NCI-H2196 treated with DMSO at 0.1 percent for 48 hours (cell line): ENCODE data around the gene UBE2L6.

ENCODE experiments used
- DNase-seq: peaks from one replicate; lab custom pipeline; 2025; ENCODE audit not compliant: unreplicated experiment; lab: John Stamatoyannopoulos, UW

The UBE2L6 gene

DNA sequence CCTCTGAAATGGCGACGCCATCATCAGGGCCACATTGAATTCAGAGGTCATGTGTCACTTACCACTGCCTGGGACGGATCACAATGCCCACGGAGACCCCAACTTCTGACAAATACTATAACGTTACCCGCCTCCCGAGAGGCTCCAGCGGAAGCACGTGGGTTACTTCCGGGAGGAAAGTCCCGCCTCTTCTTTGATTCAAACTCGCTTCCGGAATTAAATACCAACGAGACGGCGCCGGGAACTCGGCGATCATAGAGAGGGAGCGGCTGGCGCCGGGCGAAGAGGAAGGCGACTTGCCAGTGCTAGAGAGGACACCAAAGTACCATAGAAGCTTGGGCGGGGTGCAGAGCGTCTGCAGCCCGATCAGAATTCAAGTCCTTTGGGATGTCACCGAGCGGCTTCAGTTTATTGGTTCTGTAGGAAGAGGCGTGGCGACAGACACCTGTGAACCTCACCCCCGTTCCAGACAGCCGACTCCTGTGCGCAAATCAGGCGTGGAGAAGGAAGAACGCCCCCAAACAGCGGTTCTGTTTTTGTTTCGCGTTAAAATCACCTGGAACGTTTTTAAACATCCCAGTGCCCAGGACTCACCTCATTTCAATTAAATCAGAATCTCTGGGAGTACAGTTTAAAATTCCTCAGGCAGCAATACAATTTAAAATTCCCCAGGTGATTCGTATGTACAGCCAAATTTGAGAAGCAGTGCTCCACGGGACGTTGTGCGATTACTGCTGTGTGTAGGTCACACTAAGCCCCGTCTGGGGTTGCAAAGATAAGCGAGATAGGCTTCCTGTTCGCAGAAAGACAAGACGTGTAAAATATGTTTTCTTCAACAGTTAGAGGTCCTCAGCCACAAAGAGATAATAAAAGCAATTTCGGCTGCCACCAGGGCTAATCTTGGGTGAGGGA, 36.6 kb downstream of the UBE2L6 start, which contains the start of gene TIMM10:
TSS of gene TIMM10 (minus strand) at position 159 of the 912 bp plus-strand sequence. CDS start 565 bp downstream, outside the sequence.
- peak; percentile 98 for DNase-seq

DNA sequence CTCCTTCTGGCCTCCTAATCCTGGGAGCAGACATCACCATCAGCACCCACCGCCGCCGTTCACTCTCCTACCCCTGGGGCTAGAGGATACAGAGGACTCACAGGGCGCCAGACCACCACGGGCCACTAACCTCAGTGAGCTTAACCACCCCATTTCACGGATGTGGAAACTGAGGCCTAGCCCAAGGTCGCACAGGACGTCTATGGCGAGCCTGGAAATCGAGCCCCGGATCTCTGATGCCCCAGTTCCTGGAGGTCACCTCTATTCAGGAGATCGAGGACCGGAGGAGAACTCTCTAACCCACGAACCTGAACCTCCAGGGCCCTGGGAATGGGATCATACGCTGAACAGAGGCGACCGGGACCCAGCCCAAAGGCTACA, 37.3 kb downstream of the UBE2L6 start:
- DNase-seq, result no peak

DNA sequence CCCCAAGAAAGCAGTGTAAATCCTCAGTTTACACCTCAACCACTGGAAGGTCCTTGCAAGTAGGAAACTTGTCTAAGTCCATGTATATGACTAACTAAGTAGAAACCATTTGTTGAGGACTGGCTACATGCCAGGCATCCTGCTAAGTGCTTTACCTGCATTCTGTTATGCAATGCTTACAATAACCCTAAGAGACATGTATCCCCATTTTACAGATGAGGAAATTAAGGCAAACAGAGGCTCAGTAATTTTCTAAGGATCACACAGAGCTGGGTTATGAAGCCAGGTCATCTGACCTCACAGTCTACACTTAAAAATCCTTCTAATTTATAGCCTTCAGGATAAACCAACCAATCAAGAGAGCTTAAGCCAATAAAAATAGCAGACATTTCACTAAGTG, 38.5 kb downstream of the UBE2L6 start:
- DNase-seq, result no peak

DNA sequence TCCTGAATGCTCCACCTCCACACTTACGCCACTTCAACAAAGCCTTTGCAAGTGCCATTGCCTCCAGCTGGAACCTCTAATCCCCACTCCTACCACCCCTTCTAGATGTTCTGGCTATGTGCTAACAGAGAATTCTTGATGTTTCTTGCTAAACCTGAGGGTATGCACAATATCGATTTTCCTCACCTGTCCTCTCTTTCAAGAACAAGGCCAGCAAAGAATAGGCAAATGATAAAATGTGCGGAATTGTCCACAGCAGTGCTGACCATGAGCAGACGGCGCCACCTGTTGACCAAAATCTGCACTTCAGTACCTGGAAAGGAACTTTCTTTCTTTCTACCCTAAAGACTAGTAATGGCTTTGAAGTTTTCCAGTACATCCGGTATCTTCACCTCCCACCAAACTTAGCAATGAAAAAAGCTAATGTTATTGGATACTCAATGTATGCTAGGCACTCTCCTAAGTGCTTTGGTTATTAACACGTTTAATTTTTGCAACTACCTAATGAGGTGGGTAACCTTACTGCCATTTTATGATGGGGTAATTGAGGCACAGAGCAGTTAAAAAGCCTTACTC, 40.3 kb downstream of the UBE2L6 start:
- peak; percentile 32 for DNase-seq

DNA sequence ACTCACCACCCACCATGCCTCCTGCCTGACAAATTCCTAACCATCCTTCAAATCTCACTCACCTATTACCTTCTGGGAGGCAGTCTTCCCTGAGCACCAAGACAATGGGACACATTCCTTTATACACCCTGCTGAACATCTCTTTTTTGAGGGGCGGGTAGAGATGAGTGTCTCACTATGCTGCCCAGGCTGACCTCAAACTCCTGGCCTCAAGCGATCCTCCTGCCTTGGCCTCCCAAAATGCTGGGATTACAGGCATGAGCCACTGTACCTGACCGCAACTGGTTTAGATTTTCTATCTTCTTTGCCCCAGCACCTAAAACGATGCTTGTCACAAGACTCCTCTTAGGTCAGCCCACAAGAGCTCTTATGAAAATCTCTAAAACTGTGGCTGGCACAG, 44.1 kb downstream of the UBE2L6 start:
- DNase-seq, result no peak

DNA sequence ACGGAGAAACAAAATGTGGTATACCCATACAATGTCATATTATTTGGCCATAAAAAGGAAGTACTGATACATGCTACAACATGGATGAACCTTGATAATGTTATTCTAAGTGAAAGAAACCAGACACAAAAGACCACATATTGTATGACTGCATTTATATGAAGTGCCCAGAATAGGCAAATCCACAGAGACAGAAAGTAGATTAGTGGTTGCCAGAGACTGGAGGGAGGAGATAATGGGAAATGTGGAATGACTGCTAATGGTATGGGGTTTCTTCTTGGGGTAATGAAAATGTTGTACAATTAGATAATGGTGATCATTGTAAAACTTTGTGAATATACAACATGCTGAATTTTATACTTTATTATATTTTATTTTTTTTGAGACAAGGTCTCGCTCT, 46.4 kb downstream of the UBE2L6 start:
- no peak for DNase-seq

DNA sequence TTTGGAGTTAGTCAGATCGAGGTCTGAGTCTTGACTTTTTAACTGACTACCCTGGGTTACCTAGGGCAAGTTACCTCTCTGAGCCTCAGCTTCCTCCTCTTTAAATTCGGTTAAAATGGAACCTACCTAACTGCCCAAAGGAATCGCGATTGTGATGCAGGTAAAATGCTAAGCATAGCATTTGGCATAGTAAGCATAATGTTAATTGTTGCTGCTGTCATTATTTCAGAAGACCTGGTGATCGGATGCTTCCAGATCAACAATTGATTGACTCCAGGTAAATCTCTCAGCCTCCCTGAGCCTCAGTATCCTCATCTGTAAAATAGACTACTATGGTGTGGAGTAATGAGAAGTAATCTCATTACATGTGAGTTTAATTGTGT, 51.4 kb downstream of the UBE2L6 start:
- no peak for DNase-seq

DNA sequence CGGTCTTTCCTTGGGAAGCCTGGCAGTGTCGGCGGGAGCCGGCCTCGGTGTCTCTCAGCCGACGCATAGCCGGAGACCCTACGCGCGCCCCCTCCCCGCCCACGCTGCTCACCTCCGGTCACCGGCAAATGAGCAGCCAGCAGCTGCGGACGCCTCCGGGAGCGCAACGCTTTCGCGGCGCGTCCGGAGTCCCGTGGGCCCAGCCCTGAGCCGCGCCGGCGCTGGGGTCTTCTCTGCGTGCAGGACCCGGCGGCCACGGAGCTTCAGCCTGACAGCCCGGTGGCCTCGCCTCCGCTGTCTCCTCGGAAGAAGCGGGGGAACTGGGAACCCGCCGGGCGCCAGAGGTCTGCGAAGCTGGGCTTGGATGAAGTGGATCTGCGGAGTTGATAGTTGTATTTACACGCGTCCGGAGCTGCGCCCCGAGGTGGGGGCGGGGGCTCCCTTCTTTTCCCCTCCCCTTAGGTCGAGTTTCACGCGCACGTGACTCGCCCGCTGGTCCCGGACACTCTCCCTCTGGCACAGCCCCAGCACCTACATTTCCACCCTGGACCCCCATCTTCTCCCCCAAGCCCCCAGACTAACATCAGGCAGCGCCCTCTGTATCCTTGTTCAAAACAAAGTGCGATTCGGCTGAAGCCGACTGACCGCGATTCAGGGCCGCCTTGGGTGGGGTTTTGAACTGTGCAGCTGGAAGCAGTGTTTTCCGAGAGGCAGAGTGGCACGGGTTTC, 52.0 kb downstream of the UBE2L6 start, which contains the start of gene SLC43A1:
TSS of gene SLC43A1 (minus strand) at position 371 of the 729 bp plus-strand sequence. CDS start 1,591 bp downstream, outside the sequence.
- DNase-seq, result no peak

DNA sequence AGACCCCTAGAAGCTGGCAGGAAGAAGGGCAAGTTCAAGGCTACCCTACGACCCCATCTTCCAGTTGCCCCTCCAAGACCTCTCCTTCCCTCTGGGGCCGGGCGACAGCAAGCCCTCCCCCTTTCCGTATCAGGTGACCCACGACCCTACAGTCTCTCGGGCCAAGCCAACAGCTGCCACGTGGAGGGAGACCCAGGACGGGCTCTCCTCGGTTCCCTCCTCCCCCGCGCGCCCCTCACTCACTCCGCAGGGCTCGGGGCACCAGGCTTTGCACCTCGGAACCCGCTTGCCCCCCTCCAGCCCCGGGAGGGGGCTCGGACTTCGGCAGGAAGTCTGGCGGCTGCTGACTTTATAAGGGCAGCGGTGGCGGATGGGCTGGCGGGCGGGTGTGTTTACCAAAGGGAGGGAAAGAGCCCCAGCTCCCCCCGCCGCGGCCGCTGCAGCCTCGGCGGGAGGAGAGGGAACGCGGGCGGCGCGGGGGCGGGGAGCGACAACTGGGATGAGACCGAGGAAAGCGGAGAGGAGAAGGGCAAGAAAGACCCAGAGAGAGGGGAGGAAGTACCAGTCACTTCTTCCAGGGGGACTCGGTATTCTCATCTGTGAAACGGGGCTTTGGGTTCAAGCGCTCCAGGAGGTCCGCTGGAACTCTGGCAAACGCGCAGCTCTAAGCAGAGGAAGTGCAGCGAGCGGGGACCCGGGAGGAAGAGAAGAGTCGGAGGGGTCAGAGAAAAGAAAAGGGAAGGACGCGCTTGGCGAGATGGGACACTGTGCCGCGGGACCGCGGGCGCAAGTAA, 52.7 kb downstream of the UBE2L6 start:
- peak; percentile 22 for DNase-seq

DNA sequence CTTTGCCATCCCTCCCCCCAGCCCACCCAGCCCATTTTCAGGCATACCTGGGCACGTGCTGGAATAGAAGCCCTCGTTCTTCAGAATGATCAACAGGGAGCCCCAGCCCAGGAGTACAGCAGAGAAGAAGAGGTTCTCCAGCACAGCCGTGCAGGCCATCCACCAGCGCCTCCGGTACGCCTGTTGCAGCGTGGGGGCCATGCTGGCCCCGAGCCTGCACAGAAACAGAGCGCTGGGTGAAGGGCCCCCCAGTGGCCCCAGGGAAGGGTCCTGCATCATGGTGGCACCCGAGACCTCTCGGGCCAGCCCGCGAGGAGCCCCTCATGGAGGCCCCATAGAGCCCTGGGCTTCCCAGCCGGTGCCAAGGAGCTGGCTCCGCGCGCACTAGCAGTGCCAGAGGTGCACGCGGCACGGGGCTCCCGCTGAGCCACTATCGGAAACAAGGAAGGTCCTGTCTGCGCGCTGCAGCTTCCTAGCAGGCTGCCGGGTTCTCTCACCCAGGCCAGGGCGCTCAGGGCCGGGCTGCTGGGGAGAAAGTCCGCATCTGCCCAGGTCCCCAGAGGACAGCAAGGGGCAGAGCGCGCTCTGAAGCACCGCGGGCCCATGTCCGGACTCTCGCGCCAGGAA, 53.4 kb downstream of the UBE2L6 start:
- no peak for DNase-seq

DNA sequence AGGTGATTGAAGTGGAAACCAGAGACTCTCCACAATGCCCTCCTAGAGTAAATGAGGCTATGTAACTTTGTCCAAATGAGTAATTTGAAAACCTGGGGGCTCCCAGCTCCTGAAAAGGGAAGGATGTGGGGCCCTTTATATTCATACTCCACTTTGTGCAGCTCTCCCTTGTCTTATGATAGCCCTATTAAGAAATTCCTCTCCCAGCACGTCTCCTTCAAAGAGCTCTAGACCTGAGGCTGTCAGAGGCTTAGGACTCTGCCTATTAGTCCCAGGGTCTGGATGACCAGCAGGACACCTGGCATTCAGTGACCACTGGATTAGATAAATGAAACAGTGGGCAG, 54.0 kb downstream of the UBE2L6 start:
- no peak for DNase-seq

DNA sequence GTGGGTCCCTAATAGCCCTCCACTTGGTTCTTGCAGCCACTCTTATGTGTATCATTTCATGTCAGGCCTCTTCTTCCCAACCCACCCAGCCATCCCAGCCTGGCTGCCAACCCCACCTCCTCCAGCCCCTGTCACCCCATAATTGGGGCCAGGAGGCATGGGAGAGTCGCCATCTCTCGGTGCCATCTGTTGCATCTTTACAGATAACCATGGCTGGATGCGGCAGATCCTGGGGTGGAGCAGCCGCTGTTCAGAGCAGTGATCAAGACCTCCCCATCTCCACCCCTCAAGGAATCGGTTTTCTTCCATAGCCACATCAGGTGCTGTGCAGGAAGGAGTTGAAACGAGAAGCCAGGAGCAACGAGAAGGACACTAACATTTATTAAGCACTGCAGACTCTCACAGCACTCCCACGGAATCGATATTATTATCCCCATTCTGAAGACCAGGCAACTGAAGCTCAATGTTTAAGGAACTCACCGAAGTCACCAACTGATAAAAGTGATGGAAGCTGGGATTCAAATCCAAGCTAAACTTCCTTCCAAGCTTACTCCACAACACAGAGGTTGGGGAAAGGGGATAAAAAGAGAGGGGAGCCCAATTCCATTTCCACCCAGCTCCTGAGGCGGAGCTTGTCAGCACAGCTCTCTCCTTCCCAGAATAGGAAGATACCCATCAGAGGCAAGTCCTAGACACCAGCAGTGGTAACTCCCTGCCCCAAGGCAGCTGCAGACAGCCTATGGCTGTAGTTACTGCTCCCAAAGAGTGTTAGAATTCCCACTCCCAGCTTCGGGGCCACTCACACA, 54.6 kb downstream of the UBE2L6 start:
- DNase-seq, result no peak

DNA sequence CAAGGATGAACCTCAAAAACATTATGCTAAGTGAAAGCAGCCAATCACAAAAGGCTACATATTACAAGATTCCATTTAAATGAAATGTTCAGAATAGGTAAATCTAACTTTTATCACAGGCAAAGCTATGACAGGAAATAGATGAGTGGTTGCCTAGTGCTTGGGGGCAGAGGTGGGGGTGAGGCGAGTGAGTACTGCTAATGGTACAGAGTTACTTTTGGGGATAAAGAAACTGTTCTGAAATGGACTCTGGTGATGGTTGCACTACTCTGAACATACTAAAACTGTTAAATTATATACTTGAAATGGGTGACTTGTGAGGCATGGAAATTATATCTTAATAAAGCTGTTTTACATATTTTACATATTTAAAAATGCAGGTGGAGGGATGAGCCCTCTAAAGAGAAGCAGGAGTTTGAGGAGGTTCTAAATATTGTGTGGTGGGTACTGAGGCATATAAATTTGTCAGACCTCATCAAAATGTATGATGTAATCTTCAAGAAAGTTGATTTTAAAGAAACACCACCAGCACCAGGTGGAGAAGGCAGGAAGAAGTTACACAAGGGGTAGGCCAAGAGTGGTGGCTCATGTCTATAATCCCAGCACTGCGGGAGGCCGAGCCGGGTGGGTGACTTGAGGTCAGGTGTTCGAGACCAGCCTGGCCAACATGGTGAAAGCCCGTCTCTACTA, 55.6 kb downstream of the UBE2L6 start:
- DNase-seq, result no peak

DNA sequence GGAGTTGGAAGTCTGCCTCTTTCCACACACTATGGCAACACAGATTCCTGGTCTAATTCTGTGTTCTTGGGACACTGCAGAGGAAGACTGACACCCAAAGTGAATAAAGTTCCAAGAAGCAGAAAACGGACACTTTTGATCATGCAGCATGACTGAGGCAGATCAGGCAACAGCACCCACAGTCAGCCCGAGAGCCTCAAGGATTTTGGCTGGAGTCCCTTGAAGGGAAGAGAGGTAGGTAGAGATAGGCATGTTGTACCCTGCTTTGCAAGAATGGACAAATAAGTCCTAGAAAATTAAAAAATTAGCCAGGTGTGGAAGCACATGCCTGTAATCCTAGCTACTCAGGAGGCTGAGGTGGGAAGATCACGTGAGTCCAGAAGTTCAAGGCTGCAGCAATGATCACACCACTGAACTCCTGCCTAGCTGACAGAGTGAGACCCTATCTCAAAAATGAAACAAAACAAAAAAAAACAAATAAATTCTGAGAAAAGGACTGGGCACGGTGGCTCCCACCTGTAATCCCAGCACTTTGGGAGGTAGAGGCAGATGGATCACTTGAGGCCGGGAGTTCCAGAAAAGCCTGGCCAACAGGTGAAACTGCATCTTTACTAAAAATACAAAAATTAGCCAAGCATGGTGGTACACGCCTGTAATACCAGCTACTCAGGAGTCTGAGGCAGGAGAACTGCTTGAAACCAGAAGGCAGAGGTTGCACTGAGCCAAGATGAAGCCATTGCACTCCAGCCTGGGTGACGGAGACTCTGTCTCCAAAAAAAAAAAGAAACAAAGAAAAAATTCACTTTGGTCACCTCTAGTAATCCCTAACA, 58.9 kb downstream of the UBE2L6 start:
- DNase-seq, result no peak

DNA sequence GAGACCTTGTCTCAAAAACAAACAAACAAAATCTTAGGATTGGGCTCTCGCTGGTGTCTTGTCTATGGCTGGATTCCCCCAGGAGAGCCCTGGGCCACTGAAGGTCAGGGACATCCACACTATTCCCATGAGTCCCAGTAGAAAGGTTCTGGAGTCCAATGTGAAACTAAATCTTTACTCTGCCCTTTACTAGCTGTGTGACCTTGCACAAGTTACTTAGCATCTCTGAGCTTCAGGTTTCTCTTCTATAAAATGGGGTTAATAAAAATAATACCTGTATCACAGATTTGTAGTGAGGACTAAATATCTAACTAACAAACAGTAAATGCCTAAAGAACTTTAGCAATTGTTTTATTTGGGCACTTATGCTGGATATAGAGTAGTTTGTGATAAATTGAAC, 61.0 kb downstream of the UBE2L6 start:
- no peak for DNase-seq

DNA sequence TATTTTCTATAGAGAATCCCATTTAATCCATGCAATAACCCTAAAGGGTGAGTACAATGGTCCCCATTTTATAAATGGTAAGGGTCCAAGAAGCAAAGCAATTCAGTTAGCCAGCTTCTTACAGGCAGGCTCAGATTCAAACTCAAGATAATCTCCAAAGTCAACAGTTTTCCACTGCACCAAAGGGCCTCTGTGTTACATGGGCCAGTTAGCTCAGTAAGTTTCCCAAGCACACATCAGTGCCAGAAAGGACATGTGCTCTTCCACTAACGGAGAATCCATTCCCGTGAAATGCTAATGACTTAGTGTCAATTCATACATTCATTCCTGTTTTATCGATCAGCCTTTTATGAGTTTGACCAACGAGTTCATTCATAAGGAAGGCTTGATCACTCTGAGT, 63.0 kb downstream of the UBE2L6 start:
- no peak for DNase-seq

DNA sequence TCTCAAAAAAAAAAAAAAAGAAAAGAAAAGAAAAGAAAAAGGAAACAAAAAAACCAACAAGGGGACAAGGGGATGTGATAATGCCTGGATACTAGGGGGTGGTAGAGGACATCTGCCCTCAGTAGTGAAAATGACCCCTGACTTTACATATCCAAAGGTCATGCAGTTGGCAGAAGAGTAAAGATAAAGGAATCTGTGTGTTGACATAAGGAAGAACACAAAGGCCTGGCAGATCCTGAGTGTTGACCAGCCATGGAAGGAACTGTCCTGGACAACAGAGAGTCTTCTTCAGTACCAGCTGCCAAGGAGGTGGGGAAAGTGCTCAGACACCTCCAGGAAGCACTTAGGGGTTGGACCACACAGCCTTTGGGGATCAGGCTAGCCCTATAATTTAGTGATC, 64.6 kb downstream of the UBE2L6 start:
- DNase-seq, result no peak

DNA sequence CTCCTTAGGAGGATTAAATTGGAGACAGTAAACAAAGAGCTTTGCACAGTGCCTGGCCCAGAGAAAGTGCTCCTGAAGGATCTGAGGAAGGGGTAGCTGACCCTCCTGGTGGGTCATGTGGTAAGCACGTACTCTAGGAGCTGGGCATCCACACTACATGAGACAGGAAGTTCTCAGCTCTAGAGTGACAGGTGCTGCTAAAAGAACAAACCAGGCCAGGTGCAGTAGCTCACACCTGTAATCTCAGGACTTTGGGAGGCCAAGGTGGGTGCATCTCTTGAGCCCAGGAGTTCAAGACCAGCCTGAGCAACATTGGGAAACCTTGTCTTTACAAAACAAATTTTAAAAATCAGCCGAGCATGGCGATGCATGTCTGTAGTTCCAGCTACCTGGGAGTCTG, 65.1 kb downstream of the UBE2L6 start:
- no peak for DNase-seq
